Measurements from ENCODE around the gene KLRB1.
"Not testable (repeated sequence)": the region's sequence is repeated elsewhere in the genome, so short reads cannot be mapped to it uniquely, and the experiment has no call there.

Gene KLRB1

GRCh38 chr12:9619411-9620179, 11.9 kb upstream of the KLRB1 start:
- Histone ChIP-seq H3K4me1 (ENCODE audit: control insufficient read depth, insufficient read depth, low read length, unreplicated experiment) (no peaks in the 10 kb centered on the region), H3K27ac (ENCODE audit: low read depth, low read length) (no peak overlapping the region), H3K36me3 (ENCODE audit: insufficient read depth, low read length) (no peaks in the 10 kb centered on the region; the same call in 1 of the 2 replicates), H3K27me3 (ENCODE audit: insufficient read depth, low read length) (no peaks in the 10 kb centered on the region), H3K4me3 (ENCODE audit: low read depth, low read length) (no peak overlapping the region), H2AFZ (ENCODE audit: low read length, unreplicated experiment) (no peak overlapping the region), H3K79me2 (ENCODE audit: control insufficient read depth, insufficient read depth, low read length, unreplicated experiment) (no peaks in the 10 kb centered on the region)

GRCh38 chr12:9618906-9619305, 11.2 kb upstream of the KLRB1 start:
- H2AFZ ChIP-seq (ENCODE audit: low read length, unreplicated experiment): not testable (repeated sequence)

GRCh38 chr12:9617124-9617523, 9.4 kb upstream of the KLRB1 start:
- Histone ChIP-seq H3K4me1 (ENCODE audit: control insufficient read depth, insufficient read depth, low read length, unreplicated experiment) (no peaks in the 10 kb centered on the region), H3K4me3 (ENCODE audit: low read depth, low read length) (no peak overlapping the region), H2AFZ (ENCODE audit: low read length, unreplicated experiment) (no peak overlapping the region), H3K27me3 (ENCODE audit: insufficient read depth, low read length) (no peaks in the 10 kb centered on the region), H3K36me3 (ENCODE audit: insufficient read depth, low read length) (no peaks in the 10 kb centered on the region), H3K27ac (ENCODE audit: low read depth, low read length) (no peak overlapping the region), H3K79me2 (ENCODE audit: control insufficient read depth, insufficient read depth, low read length, unreplicated experiment) (no peaks in the 10 kb centered on the region)

More at GRCh38 chr12:9618906-9619305, 11.2 kb upstream of the KLRB1 start:
- not testable (repeated sequence) for H3K4me3 ChIP-seq (ENCODE audit: low read depth, low read length); H3K79me2 ChIP-seq (ENCODE audit: control insufficient read depth, insufficient read depth, low read length, unreplicated experiment); H3K36me3 ChIP-seq (ENCODE audit: insufficient read depth, low read length); H3K4me1 ChIP-seq (ENCODE audit: control insufficient read depth, insufficient read depth, low read length, unreplicated experiment); H3K27ac ChIP-seq (ENCODE audit: low read depth, low read length); H3K27me3 ChIP-seq (ENCODE audit: insufficient read depth, low read length)

GRCh38 chr12:9615420-9616136, 7.9 kb upstream of the KLRB1 start:
- H3K4me1 ChIP-seq (ENCODE audit: control insufficient read depth, insufficient read depth, low read length, unreplicated experiment): no peaks in the 10 kb centered on the region
- H3K4me3 ChIP-seq (ENCODE audit: low read depth, low read length): no peak overlapping the region

GRCh38 chr12:9610606-9611005, 2.9 kb upstream of the KLRB1 start:
- H2AFZ ChIP-seq (ENCODE audit: low read length, unreplicated experiment); H3K27ac ChIP-seq (ENCODE audit: low read depth, low read length); H3K36me3 ChIP-seq (ENCODE audit: insufficient read depth, low read length); H3K79me2 ChIP-seq (ENCODE audit: control insufficient read depth, insufficient read depth, low read length, unreplicated experiment); H3K4me3 ChIP-seq (ENCODE audit: low read depth, low read length); H3K27me3 ChIP-seq (ENCODE audit: insufficient read depth, low read length); H3K4me1 ChIP-seq (ENCODE audit: control insufficient read depth, insufficient read depth, low read length, unreplicated experiment): not testable (repeated sequence)

More at GRCh38 chr12:9615420-9616136, 7.9 kb upstream of the KLRB1 start:
- no peak overlapping the region for H2AFZ ChIP-seq (ENCODE audit: low read length, unreplicated experiment)
- H3K79me2 ChIP-seq (ENCODE audit: control insufficient read depth, insufficient read depth, low read length, unreplicated experiment): no peaks in the 10 kb centered on the region
- no peak overlapping the region for H3K27ac ChIP-seq (ENCODE audit: low read depth, low read length)
- H3K27me3 ChIP-seq (ENCODE audit: insufficient read depth, low read length): no peaks in the 10 kb centered on the region
- H3K36me3 ChIP-seq (ENCODE audit: insufficient read depth, low read length): no peaks in the 10 kb centered on the region

- H3K36me3 ChIP-seq (ENCODE audit: insufficient read depth, low read length): no peaks in the 10 kb centered on the region
These were observed 862 bp downstream of the KLRB1 start for GRCh38 chr12:9606736-9607372.

GRCh38 chr12:9606247-9606646, 1.5 kb downstream of the KLRB1 start:
- H3K4me1 ChIP-seq (ENCODE audit: control insufficient read depth, insufficient read depth, low read length, unreplicated experiment): no peaks in the 10 kb centered on the region
- no peaks in the 10 kb centered on the region for H3K79me2 ChIP-seq (ENCODE audit: control insufficient read depth, insufficient read depth, low read length, unreplicated experiment)
- H3K36me3 ChIP-seq (ENCODE audit: insufficient read depth, low read length): no peaks in the 10 kb centered on the region
- H3K4me3 ChIP-seq (ENCODE audit: low read depth, low read length): no peak overlapping the region
- H2AFZ ChIP-seq (ENCODE audit: low read length, unreplicated experiment): no peak overlapping the region
- no peak overlapping the region for H3K27ac ChIP-seq (ENCODE audit: low read depth, low read length)
- no peaks in the 10 kb centered on the region for H3K27me3 ChIP-seq (ENCODE audit: insufficient read depth, low read length)

More at GRCh38 chr12:9606736-9607372, 862 bp downstream of the KLRB1 start:
- no peaks in the 10 kb centered on the region for H3K4me1 ChIP-seq (ENCODE audit: control insufficient read depth, insufficient read depth, low read length, unreplicated experiment)
- no peak overlapping the region for H3K4me3 ChIP-seq (ENCODE audit: low read depth, low read length)
- no peaks in the 10 kb centered on the region for H3K79me2 ChIP-seq (ENCODE audit: control insufficient read depth, insufficient read depth, low read length, unreplicated experiment)
- H3K27me3 ChIP-seq (ENCODE audit: insufficient read depth, low read length): no peaks in the 10 kb centered on the region
- H3K27ac ChIP-seq (ENCODE audit: low read depth, low read length): no peak overlapping the region
- H2AFZ ChIP-seq (ENCODE audit: low read length, unreplicated experiment): no peak overlapping the region

GRCh38 chr12:9605483-9605882, 2.2 kb downstream of the KLRB1 start:
- Histone ChIP-seq H3K27me3 (ENCODE audit: insufficient read depth, low read length) (no peaks in the 10 kb centered on the region), H3K79me2 (ENCODE audit: control insufficient read depth, insufficient read depth, low read length, unreplicated experiment) (no peaks in the 10 kb centered on the region), H3K36me3 (ENCODE audit: insufficient read depth, low read length) (no peaks in the 10 kb centered on the region), H3K27ac (ENCODE audit: low read depth, low read length) (no peak overlapping the region), H2AFZ (ENCODE audit: low read length, unreplicated experiment) (no peak overlapping the region), H3K4me3 (ENCODE audit: low read depth, low read length) (no peak overlapping the region), H3K4me1 (ENCODE audit: control insufficient read depth, insufficient read depth, low read length, unreplicated experiment) (no peaks in the 10 kb centered on the region)

- Histone ChIP-seq H2AFZ (ENCODE audit: low read length, unreplicated experiment) (no peak overlapping the region), H3K36me3 (ENCODE audit: insufficient read depth, low read length) (no peaks in the 10 kb centered on the region)
These were observed 3.4 kb downstream of the KLRB1 start for GRCh38 chr12:9604287-9604686.

GRCh38 chr12:9600426-9600825, 7.3 kb downstream of the KLRB1 start:
- H3K27me3 ChIP-seq (ENCODE audit: insufficient read depth, low read length): not testable (repeated sequence)

More at GRCh38 chr12:9604287-9604686, 3.4 kb downstream of the KLRB1 start:
- Histone ChIP-seq H3K27ac (ENCODE audit: low read depth, low read length) (no peak overlapping the region), H3K79me2 (ENCODE audit: control insufficient read depth, insufficient read depth, low read length, unreplicated experiment) (no peaks in the 10 kb centered on the region), H3K27me3 (ENCODE audit: insufficient read depth, low read length) (no peaks in the 10 kb centered on the region), H3K4me1 (ENCODE audit: control insufficient read depth, insufficient read depth, low read length, unreplicated experiment) (no peaks in the 10 kb centered on the region), H3K4me3 (ENCODE audit: low read depth, low read length) (no peak overlapping the region)

More at GRCh38 chr12:9600426-9600825, 7.3 kb downstream of the KLRB1 start:
- H3K36me3 ChIP-seq (ENCODE audit: insufficient read depth, low read length); H3K4me3 ChIP-seq (ENCODE audit: low read depth, low read length); H3K79me2 ChIP-seq (ENCODE audit: control insufficient read depth, insufficient read depth, low read length, unreplicated experiment); H3K27ac ChIP-seq (ENCODE audit: low read depth, low read length); H2AFZ ChIP-seq (ENCODE audit: low read length, unreplicated experiment); H3K4me1 ChIP-seq (ENCODE audit: control insufficient read depth, insufficient read depth, low read length, unreplicated experiment): not testable (repeated sequence)
